H1 (cell line): ENCODE data around the gene TSGA10. TPM values are rescaled to one million over a fixed set of nuclear protein-coding genes. Genes with fewer than 3 reads are reported as not detected.

Experiments
- CREB1 ChIP-seq: IDR thresholded peaks from 2 replicates; pipeline ENCODE4 v1.6.1; 2012; ENCODE audit warnings: inconsistent platforms
- EZH2 ChIP-seq: fragments of 200-600 bp; sonication (generic); IDR thresholded peaks from 2 replicates; pipeline ENCODE4 v1.7.1; 2012; ENCODE audit warnings: low read depth, mild to moderate bottlenecking, moderate library complexity, low read length, inconsistent platforms; ENCODE audit not compliant: severe bottlenecking
- HDAC2 ChIP-seq, 2 experiments: fragments of 300-600 bp in 1 of 2; sonication (generic) in 1 of 2; IDR thresholded peaks; 2 replicates each; pipeline ENCODE4 v1.6.1; 2011 to 2012; ENCODE audit warnings: low read depth in 2 of 2, low read length in 2 of 2, mild to moderate bottlenecking in 2 of 2, moderate library complexity in 2 of 2, borderline replicate concordance in 1 of 2, inconsistent platforms in 1 of 2
- KDM4A ChIP-seq: IDR thresholded peaks from one replicate; pipeline ENCODE4 v1.7.1; 2012; ENCODE audit warnings: low read depth, mild to moderate bottlenecking, moderate library complexity, low read length, inconsistent platforms; ENCODE audit not compliant: severe bottlenecking
- NANOG ChIP-seq: IDR thresholded peaks from 2 replicates; pipeline ENCODE4 v1.6.1; 2011; ENCODE audit warnings: low read length, low read depth, mild to moderate bottlenecking, inconsistent platforms; ENCODE audit not compliant: insufficient read depth, poor library complexity, severe bottlenecking
- SRF ChIP-seq: IDR thresholded peaks from 2 replicates; pipeline ENCODE4 v1.6.1; 2011; ENCODE audit warnings: mild to moderate bottlenecking, low read depth, low read length, moderate library complexity
- YY1 ChIP-seq: IDR thresholded peaks from 2 replicates; pipeline ENCODE4 v1.6.1; 2011; ENCODE audit warnings: low read depth, mild to moderate bottlenecking, low read length
- polyA plus RNA-seq, 7 experiments: library from polyadenylated mRNA; depleted of rRNA in 3 of 7; stranded (reverse) in 5 of 7; unstranded in 2 of 7; fragments of >200 nt in 5 of 7; fragments of 200-250 nt in 2 of 7; gene quantifications; 1 replicate in 5 of 7; 2 replicates in 1 of 7; 4 replicates in 1 of 7; pipeline versions ENCODE4 v1.2.1 to v1.2.3, GENCODE V29; 2011 to 2013; ENCODE audit warnings: missing spikeins in 2 of 7, mixed read lengths in 2 of 7
- total RNA-seq: library from RNA; stranded (reverse); fragmentation: NEBNext Ultra II Directional; extraction: Animal tissue kit (Norgen Biotek cat#: 25700); gene quantifications from 2 replicates; pipeline ENCODE4 v1.2.1, GENCODE V29; 2021
- TF ChIP-seq, protein P1 (sequence below), 3 experiments: IDR thresholded peaks; 1 replicate in 2 of 3; 2 replicates in 1 of 3; pipeline versions ENCODE4 v1.5.1 to v1.6.1; 2011; ENCODE audit warnings: low read length in 3 of 3, mild to moderate bottlenecking in 3 of 3, inconsistent platforms in 2 of 3, low read depth in 1 of 3, moderate library complexity in 1 of 3; ENCODE audit not compliant: insufficient read depth in 1 of 3; ENCODE audit errors: control extremely low read depth in 1 of 3

Gene TSGA10
- total and polyA plus RNA-seq, 2 of the 8 experiments (the other 6 are each of a cell fraction or from before 2014, with no cell fraction given) = 2.2 to 7.4 TPM

DNA sequence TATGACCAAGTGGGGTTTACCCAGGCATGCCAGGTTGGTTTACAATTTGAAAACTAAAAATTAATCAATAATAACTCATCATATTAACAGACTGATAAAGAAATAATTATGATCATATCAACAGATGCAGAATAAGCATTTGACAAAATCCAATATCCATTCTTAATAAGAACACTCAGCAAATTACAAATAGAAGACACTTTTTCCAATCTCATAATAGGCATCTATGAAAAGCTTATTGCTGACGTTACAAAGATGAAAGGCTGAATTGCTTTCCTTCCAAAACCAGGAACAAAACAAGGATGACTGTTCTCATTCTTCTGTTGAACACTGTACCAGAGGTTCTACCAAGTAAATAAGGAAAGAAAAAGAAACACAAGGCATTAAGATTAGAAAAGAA, 68.4 kb downstream of the TSGA10 start (continued):
- TF ChIP-seq NANOG (no peak), YY1 (no peak), CREB1 (no peak), EZH2 (no peak), KDM4A (no peak), SRF (no peak), HDAC2 (IDR thresholded peaks at IDR 0.05; ENCODE audit: borderline replicate concordance in 1 of 2, low read depth in 2 of 2, low read length in 2 of 2) (no peak)
- TF ChIP-seq, protein P1, sequence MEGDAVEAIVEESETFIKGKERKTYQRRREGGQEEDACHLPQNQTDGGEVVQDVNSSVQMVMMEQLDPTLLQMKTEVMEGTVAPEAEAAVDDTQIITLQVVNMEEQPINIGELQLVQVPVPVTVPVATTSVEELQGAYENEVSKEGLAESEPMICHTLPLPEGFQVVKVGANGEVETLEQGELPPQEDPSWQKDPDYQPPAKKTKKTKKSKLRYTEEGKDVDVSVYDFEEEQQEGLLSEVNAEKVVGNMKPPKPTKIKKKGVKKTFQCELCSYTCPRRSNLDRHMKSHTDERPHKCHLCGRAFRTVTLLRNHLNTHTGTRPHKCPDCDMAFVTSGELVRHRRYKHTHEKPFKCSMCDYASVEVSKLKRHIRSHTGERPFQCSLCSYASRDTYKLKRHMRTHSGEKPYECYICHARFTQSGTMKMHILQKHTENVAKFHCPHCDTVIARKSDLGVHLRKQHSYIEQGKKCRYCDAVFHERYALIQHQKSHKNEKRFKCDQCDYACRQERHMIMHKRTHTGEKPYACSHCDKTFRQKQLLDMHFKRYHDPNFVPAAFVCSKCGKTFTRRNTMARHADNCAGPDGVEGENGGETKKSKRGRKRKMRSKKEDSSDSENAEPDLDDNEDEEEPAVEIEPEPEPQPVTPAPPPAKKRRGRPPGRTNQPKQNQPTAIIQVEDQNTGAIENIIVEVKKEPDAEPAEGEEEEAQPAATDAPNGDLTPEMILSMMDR (IDR thresholded peaks at IDR 0.05; ENCODE audit: control extremely low read depth in 1 of 3, insufficient read depth in 1 of 3, low read depth in 1 of 3, low read length in 3 of 3) = no peak
